GM12801 (cell line): ENCODE data around the gene IRF5.

Source experiments
- CTCF ChIP-seq: IDR thresholded peaks from one replicate; pipeline ENCODE4 v1.5.1; 2011; ENCODE audit warnings: control low read depth; ENCODE audit not compliant: insufficient read length; ENCODE audit errors: extremely low read depth

IRF5 gene

GRCh38 chr7:128891942-128892269 lies 45.8 kb upstream of the IRF5 start:
- TF ChIP-seq CTCF = no peak

GRCh38 chr7:128892521-128893250 lies 45.0 kb upstream of the IRF5 start:
- no peak for TF ChIP-seq CTCF

- TF ChIP-seq CTCF = no peak
These were observed 44.3 kb upstream of the IRF5 start for GRCh38 chr7:128893251-128894100.

- TF ChIP-seq CTCF = no peak
These were observed 43.7 kb upstream of the IRF5 start for GRCh38 chr7:128894101-128894440.

GRCh38 chr7:128895320-128895719 lies 42.4 kb upstream of the IRF5 start:
- TF ChIP-seq CTCF = no peak

- TF ChIP-seq CTCF = no peak
These were observed 38.3 kb upstream of the IRF5 start for GRCh38 chr7:128899392-128899791.

- no peak for TF ChIP-seq CTCF
These were observed 37.5 kb upstream of the IRF5 start for GRCh38 chr7:128900237-128900636.
